ENCODE results near the gene RTCA. TPM values are rescaled to one million over a fixed set of nuclear protein-coding genes. Genes with fewer than 3 reads are reported as not detected.

The RTCA gene
- total RNA-seq = 26.7 and 37.4 TPM in 2 replicates

DNA sequence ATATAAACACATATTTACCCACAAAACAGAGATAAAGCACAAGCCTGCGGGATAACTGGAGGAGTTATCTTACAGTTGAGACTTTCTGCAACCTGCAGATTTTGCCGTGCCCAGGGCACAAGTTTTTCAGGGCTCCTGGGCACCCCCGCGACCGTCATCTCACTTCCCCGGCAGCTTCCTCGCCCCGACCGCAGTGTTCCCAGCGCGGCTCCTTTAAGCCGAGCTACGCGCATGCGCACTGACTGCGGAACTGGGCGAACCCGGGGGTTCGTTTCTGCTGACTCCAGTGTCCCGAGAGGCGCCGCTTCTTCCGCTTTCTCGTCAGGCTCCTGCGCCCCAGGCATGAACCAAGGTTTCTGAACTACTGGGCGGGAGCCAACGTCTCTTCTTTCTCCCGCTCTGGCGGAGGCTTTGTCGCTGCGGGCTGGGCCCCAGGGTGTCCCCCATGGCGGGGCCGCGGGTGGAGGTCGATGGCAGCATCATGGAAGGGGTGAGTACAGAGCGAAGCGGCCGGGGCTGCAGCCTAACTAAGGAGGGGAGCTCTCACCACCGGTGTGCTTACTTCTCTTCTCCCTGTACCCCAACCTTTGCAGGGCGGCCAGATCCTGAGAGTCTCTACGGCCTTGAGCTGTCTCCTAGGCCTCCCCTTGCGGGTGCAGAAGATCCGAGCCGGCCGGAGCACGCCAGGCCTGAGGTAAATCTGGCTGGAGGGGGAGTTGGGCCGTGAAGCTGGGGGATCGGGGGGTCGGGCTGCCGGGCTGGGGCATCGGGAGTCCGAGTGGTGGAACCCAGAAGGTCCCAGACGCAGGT is at the start of gene RTCA:
Gene RTCA (plus strand): TSS at position 286 of the 810 bp plus-strand sequence. CDS start 160 bp downstream, at position 446.

DNA sequence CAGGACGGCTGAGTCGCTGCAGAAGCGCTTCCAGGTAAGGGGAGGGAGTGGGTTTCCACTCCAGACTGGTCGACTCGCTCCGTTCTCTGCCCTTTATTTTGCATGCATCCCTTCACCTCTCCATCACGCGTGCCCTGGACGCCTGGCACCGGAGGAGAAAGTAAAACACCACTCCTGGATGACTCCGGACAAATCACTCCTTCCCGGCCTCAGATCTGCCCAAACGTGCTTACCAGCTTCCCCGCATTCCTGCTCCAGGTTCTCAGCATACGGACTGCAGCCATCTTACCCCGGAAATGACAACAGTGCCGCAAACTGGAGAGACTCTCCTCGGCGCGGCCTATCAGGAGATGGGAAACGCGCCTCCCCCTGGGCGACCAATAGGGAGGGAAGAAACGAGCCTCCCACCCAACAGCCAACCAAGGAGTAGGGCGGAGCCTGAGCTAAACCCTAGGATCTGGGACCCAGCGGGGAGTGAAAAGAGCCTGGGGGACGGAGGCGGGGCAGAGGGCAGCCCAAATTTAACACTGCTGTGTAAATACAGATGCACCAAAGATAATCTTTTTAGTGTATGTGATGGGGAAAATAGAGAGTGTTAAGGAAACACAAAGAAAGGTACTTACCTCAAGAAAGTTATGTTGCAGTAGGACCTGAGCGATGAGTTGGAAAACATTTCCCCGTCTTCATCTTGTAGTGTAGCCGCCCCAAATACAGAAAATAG is 16.3 kb upstream of the RTCA start, which contains the start of gene DBT:
Gene DBT (minus strand): TSS at position 298 of the 721 bp plus-strand sequence. CDS start 14 bp downstream, at position 284.

Other genes with a start within 250 kb of the RTCA start
- 1.6 and 2.3 TPM in 2 replicates for gene SASS6, start 133.3 kb upstream of the RTCA start, total RNA-seq
- gene TRMT13, start 133.1 kb upstream of the RTCA start, total RNA-seq = 4.9 and 8.6 TPM in 2 replicates
- gene LRRC39, start 88.0 kb upstream of the RTCA start, total RNA-seq = 0.18 TPM in 1 of 2 replicates, not detected in the other
- gene DBT, start 16.4 kb upstream of the RTCA start, total RNA-seq = 2.9 and 5.0 TPM in 2 replicates
- gene CDC14A, start 86.3 kb downstream of the RTCA start, total RNA-seq = 3.9 and 6.5 TPM in 2 replicates